ENCODE results near the gene ENTPD5. TPM values are rescaled to one million over a fixed set of nuclear protein-coding genes. Genes with fewer than 3 reads are reported as not detected.

ENTPD5 gene
- 16.0 TPM for total RNA-seq (ENCODE audit: unreplicated experiment)
- long read RNA-seq, partial matches to known transcripts = 2 of 6 reads
- long read RNA-seq, other reads (novel, unspliced or antisense) = 4 of 6 reads

- Mint-ChIP-seq H3K36me3 (ENCODE audit: low read depth, unreplicated experiment) (peaks cover 4% of the 10 kb centered on the region), H3K4me3 (ENCODE audit: unreplicated experiment) (peak within 1 kb of the TSS; percentile 96), H3K27ac (ENCODE audit: unreplicated experiment) (peak within 1 kb of the TSS; percentile 90), H3K4me1 (ENCODE audit: unreplicated experiment) (peaks cover 12% of the 10 kb centered on the region), H3K9me3 (ENCODE audit: unreplicated experiment) (no peaks in the 10 kb centered on the region), H3K27me3 (ENCODE audit: unreplicated experiment) (no peaks in the 10 kb centered on the region)
- peak; percentile 81 for DNase-seq (ENCODE audit: low spot score)
- TF ChIP-seq CTCF (IDR thresholded peaks at IDR 0.05; ENCODE audit: unreplicated experiment) = no peak
These were observed at the start of gene ENTPD5, which contains the start of gene BBOF1 for GRCh38 chr14:74018586-74019407. Gene ENTPD5, minus strand, starts transcription at chr14:74019288. Its CDS starts 31,186 bp downstream, at chr14:73988102. Gene BBOF1, plus strand, starts transcription at chr14:74019349. Its CDS starts 130 bp downstream, at chr14:74019479.

GRCh38 chr14:74065746-74066575 lies 46.9 kb upstream of the ENTPD5 start:
- no peak for TF ChIP-seq CTCF (IDR thresholded peaks at IDR 0.05; ENCODE audit: unreplicated experiment)
- Mint-ChIP-seq H3K36me3 (ENCODE audit: low read depth, unreplicated experiment) (no peaks in the 10 kb centered on the region), H3K27me3 (ENCODE audit: unreplicated experiment) (no peaks in the 10 kb centered on the region), H3K4me1 (ENCODE audit: unreplicated experiment) (peaks cover 6% of the 10 kb centered on the region), H3K9me3 (ENCODE audit: unreplicated experiment) (no peaks in the 10 kb centered on the region), H3K27ac (ENCODE audit: unreplicated experiment) (no peak overlapping the region), H3K4me3 (ENCODE audit: unreplicated experiment) (no peak overlapping the region)
- no peak for DNase-seq (ENCODE audit: low spot score)

GRCh38 chr14:74064883-74065282 lies 45.8 kb upstream of the ENTPD5 start:
- Mint-ChIP-seq H3K27ac (ENCODE audit: unreplicated experiment) (no peak overlapping the region), H3K36me3 (ENCODE audit: low read depth, unreplicated experiment) (no peaks in the 10 kb centered on the region), H3K4me1 (ENCODE audit: unreplicated experiment) (peaks cover 6% of the 10 kb centered on the region), H3K27me3 (ENCODE audit: unreplicated experiment) (no peaks in the 10 kb centered on the region), H3K9me3 (ENCODE audit: unreplicated experiment) (no peaks in the 10 kb centered on the region), H3K4me3 (ENCODE audit: unreplicated experiment) (no peak overlapping the region)
- no peak for TF ChIP-seq CTCF (IDR thresholded peaks at IDR 0.05; ENCODE audit: unreplicated experiment)
- DNase-seq (ENCODE audit: low spot score) = no peak

GRCh38 chr14:74064426-74064825 lies 45.3 kb upstream of the ENTPD5 start:
- no peaks in the 10 kb centered on the region for H3K36me3 Mint-ChIP-seq (ENCODE audit: low read depth, unreplicated experiment)
- TF ChIP-seq CTCF (IDR thresholded peaks at IDR 0.05; ENCODE audit: unreplicated experiment) = no peak

More at GRCh38 chr14:74064426-74064825, 45.3 kb upstream of the ENTPD5 start:
- DNase-seq (ENCODE audit: low spot score) = no peak
- Mint-ChIP-seq H3K4me1 (ENCODE audit: unreplicated experiment) (peaks cover 6% of the 10 kb centered on the region), H3K27ac (ENCODE audit: unreplicated experiment) (no peak overlapping the region), H3K27me3 (ENCODE audit: unreplicated experiment) (no peaks in the 10 kb centered on the region), H3K4me3 (ENCODE audit: unreplicated experiment) (no peak overlapping the region), H3K9me3 (ENCODE audit: unreplicated experiment) (no peaks in the 10 kb centered on the region)
